NCI-H345 treated with DMSO at 0.1 percent for 48 hours (cell line): Measurements from ENCODE around the gene GYPB.
"Not testable (repeated sequence)": the region's sequence is repeated elsewhere in the genome, so short reads cannot be mapped to it uniquely, and the experiment has no call there.

Source experiments
- DNase-seq: peaks from one replicate; lab custom pipeline; 2025; ENCODE audit not compliant: unreplicated experiment; lab: John Stamatoyannopoulos, UW

GYPB gene

GRCh38 chr4:144019277-144019676, at the start of gene GYPB:
Gene GYPB, minus strand, starts transcription at chr4:144019380. Its CDS starts 93 bp downstream, at chr4:144019287.
- DNase-seq: not testable (repeated sequence)

- DNase-seq: not testable (repeated sequence)
These were observed 42.4 kb upstream of the GYPB start for GRCh38 chr4:144061556-144061955.

- DNase-seq: not testable (repeated sequence)
These were observed 41.2 kb upstream of the GYPB start for GRCh38 chr4:144060234-144060859.

- no peak for DNase-seq
These were observed 37.6 kb upstream of the GYPB start for GRCh38 chr4:144056800-144057199.

- DNase-seq: not testable (repeated sequence)
These were observed 36.2 kb upstream of the GYPB start for GRCh38 chr4:144055336-144055735.

GRCh38 chr4:144051494-144051893, 32.3 kb upstream of the GYPB start:
- not testable (repeated sequence) for DNase-seq

- not testable (repeated sequence) for DNase-seq
These were observed 31.5 kb upstream of the GYPB start for GRCh38 chr4:144050631-144051030.

- DNase-seq: not testable (repeated sequence)
These were observed 30.6 kb upstream of the GYPB start for GRCh38 chr4:144049495-144050424.

GRCh38 chr4:144044936-144045335, 25.8 kb upstream of the GYPB start:
- DNase-seq: not testable (repeated sequence)

- DNase-seq: not testable (repeated sequence)
These were observed 13.4 kb upstream of the GYPB start for GRCh38 chr4:144032580-144032979.

- not testable (repeated sequence) for DNase-seq
These were observed 12.7 kb upstream of the GYPB start for GRCh38 chr4:144031875-144032274.

- DNase-seq: not testable (repeated sequence)
These were observed 12.2 kb upstream of the GYPB start for GRCh38 chr4:144031369-144031768.

- DNase-seq: not testable (repeated sequence)
These were observed 11.5 kb upstream of the GYPB start for GRCh38 chr4:144030708-144031107.

- not testable (repeated sequence) for DNase-seq
These were observed 7.5 kb upstream of the GYPB start for GRCh38 chr4:144026682-144027081.

- DNase-seq: not testable (repeated sequence)
These were observed 5.3 kb upstream of the GYPB start for GRCh38 chr4:144024399-144025053.

GRCh38 chr4:144022772-144023400, 3.7 kb upstream of the GYPB start:
- not testable (repeated sequence) for DNase-seq

GRCh38 chr4:144021336-144021990, 2.3 kb upstream of the GYPB start:
- peak; percentile 17 for DNase-seq

GRCh38 chr4:144018223-144019000, 768 bp downstream of the GYPB start:
- DNase-seq: not testable (repeated sequence)

- DNase-seq: not testable (repeated sequence)
These were observed 1.9 kb downstream of the GYPB start for GRCh38 chr4:144017271-144017670.
